Measurements from ENCODE around the gene VAMP4.
"Not testable (repeated sequence)": the region's sequence is repeated elsewhere in the genome, so short reads cannot be mapped to it uniquely, and the experiment has no call there.

The VAMP4 gene

GRCh38 chr1:171748651-171749050, 6.8 kb upstream of the VAMP4 start:
- no peak for DNase-seq

GRCh38 chr1:171744986-171745385, 3.1 kb upstream of the VAMP4 start:
- no peak for DNase-seq

GRCh38 chr1:171743081-171743870, 1.4 kb upstream of the VAMP4 start:
- no peak for DNase-seq

- peak; percentile 60 for DNase-seq
Measured at GRCh38 chr1:171742577-171742922, 685 bp upstream of the VAMP4 start.

- peak; percentile 55 for DNase-seq
Measured at GRCh38 chr1:171740987-171741871, 636 bp downstream of the VAMP4 start.

- DNase-seq = no peak
Measured at GRCh38 chr1:171740356-171740863, 1.5 kb downstream of the VAMP4 start.

- no peak for DNase-seq
Measured at GRCh38 chr1:171739656-171740055, 2.2 kb downstream of the VAMP4 start.

- DNase-seq = no peak
Measured at GRCh38 chr1:171738911-171739310, 3.0 kb downstream of the VAMP4 start.

GRCh38 chr1:171736196-171736595, 5.7 kb downstream of the VAMP4 start:
- DNase-seq = no peak

- DNase-seq = no peak
Measured at GRCh38 chr1:171730052-171730451, 11.8 kb downstream of the VAMP4 start.

GRCh38 chr1:171727778-171728177, 14.1 kb downstream of the VAMP4 start:
- no peak for DNase-seq

GRCh38 chr1:171723180-171723579, 18.7 kb downstream of the VAMP4 start:
- DNase-seq = not testable (repeated sequence)

GRCh38 chr1:171718848-171719247, 23.0 kb downstream of the VAMP4 start:
- no peak for DNase-seq

GRCh38 chr1:171718216-171718615, 23.6 kb downstream of the VAMP4 start:
- DNase-seq = no peak

GRCh38 chr1:171717062-171717718, 24.7 kb downstream of the VAMP4 start:
- no peak for DNase-seq

- no peak for DNase-seq
Measured at GRCh38 chr1:171716616-171717015, 25.2 kb downstream of the VAMP4 start.

- no peak for DNase-seq
Measured at GRCh38 chr1:171715813-171716251, 26.0 kb downstream of the VAMP4 start.

- DNase-seq = no peak
Measured at GRCh38 chr1:171712341-171712740, 29.5 kb downstream of the VAMP4 start.

GRCh38 chr1:171711643-171712042, 30.2 kb downstream of the VAMP4 start:
- DNase-seq = no peak

GRCh38 chr1:171707583-171707982, 34.3 kb downstream of the VAMP4 start:
- DNase-seq = no peak

GRCh38 chr1:171702598-171702997, 39.3 kb downstream of the VAMP4 start:
- DNase-seq = no peak

- DNase-seq = no peak
Measured at GRCh38 chr1:171699531-171699930, 42.3 kb downstream of the VAMP4 start.

GRCh38 chr1:171695772-171696171, 46.1 kb downstream of the VAMP4 start:
- not testable (repeated sequence) for DNase-seq
